Measurements from ENCODE around the gene MLN.

Gene MLN

DNA sequence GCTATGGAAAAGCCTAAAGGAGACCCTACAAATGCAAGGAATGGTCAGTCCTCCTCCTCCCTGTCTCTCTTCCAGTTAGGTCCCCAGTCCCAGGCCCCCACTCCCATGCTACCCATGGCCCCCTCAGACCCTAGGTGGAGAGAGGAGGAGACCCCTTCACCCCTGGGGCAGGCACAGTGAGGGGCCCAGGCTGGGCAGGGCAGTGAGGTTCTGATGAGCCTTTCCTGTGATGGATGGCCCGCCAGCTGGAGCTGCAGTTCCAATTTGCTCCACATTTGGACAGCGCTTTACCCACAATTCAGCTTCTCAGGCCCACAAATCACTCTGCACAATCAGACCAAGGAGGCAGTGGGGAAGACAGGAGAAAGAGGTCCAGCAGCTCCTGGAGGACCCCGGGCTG is 37.3 kb upstream of the MLN start:
- no peak for DNase-seq (ENCODE audit: insufficient read length, low spot score)
- no peak for FAIRE-seq
- TF ChIP-seq, protein P1, sequence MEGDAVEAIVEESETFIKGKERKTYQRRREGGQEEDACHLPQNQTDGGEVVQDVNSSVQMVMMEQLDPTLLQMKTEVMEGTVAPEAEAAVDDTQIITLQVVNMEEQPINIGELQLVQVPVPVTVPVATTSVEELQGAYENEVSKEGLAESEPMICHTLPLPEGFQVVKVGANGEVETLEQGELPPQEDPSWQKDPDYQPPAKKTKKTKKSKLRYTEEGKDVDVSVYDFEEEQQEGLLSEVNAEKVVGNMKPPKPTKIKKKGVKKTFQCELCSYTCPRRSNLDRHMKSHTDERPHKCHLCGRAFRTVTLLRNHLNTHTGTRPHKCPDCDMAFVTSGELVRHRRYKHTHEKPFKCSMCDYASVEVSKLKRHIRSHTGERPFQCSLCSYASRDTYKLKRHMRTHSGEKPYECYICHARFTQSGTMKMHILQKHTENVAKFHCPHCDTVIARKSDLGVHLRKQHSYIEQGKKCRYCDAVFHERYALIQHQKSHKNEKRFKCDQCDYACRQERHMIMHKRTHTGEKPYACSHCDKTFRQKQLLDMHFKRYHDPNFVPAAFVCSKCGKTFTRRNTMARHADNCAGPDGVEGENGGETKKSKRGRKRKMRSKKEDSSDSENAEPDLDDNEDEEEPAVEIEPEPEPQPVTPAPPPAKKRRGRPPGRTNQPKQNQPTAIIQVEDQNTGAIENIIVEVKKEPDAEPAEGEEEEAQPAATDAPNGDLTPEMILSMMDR (IDR thresholded peaks at IDR 0.05; ENCODE audit: insufficient read depth, missing control alignments), result no peak

DNA sequence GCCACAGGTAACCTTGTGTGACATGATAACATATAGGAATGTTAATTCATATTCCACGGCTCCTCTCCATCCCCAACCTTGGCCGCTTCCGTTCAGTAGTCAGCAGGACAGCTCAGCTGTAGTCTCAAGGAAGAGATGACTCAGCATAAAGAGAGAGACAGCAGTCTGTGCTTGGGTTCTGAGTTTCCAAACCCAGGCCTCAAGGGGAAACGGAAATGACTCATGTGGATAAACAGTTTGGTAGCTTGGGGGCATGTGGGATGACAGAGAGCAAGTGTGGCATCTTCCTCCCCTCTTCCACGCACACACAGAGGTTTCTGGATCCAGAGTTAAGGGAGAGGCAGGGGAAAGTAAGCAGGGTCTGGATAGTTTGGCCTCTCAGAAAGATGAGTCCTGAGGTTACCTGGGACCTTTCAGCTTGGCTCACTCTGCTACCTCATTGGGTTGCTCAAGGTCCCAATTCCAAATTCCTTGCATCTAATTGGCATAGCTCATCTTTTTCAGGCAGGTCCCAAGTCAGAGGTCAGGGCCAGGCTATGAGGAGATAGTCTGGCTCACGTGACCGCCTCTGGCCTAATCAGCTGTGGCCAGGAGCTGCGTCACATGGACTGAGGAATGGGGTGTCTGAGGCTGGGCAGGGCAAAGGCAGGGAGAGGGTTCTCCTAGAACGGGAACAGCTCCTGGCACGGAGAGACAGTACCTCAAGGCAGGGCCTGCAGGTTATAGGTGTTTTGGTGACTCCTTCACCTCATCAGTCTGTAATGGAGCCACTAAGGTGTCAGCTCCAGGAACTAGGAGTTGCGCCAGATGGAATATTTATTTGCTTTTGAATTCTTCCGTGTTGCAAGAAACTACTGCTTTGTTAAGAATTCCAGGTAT is 36.5 kb upstream of the MLN start:
- DNase-seq (ENCODE audit: insufficient read length, low spot score) (no peak), FAIRE-seq (no peak)

DNA sequence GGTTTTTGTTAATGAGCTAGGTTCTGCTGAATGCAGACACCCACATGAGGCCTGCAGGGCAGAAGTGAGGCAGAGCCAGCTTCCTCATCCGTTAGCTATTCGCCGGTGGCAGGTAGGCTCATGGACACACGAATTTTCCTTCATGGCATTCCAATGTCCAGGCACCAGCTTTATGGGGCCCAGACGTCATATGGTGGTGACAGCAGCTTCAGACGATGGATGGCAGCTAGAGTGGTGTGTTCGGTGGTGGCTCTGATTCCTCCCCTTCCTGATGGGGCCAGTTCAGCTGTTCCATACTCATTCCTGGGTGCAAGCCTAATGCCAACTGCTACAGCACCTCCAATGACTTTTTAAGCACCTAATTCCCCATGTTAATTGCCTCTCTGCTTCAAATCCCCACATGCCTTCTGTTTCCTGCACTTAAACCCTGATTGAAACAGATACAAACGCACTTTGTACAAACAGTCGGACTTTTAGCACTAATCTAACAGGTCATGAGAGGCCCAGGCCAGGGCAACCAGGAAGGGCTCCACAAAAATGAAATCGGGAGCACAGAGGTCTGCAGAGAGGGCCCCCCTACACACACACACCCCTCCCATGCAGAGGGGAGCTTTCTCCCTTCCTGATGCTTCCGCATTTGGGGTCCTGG is 35.7 kb upstream of the MLN start:
- peak; percentile 51 for DNase-seq (ENCODE audit: insufficient read length, low spot score)
- FAIRE-seq, result no peak

More for the DNA sequence above, 36.5 kb upstream of the MLN start:
- TF ChIP-seq, protein P1 (IDR thresholded peaks at IDR 0.05; ENCODE audit: insufficient read depth, missing control alignments), result no peak

DNA sequence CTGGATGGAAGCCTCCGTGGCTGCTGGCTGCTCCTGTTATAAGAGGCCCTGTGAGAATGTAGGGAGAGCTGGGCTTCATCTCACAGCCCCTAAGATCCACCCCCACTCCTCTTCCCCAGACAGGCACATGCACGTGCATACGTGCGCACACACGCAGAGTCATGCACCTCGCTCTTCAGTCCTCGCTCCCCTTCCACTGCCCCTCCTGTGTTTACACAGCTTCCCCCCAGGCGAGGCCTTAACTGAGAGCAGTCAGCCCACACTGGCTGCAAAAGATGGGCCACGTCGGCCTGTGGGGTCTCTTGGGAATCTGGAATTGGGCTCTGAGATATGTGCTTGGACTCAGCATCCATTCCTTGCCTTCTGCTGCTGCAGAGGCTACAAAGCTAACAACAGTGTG is 35.2 kb upstream of the MLN start:
- DNase-seq (ENCODE audit: insufficient read length, low spot score) (no peak), FAIRE-seq (no peak)
- TF ChIP-seq, protein P1 (IDR thresholded peaks at IDR 0.05; ENCODE audit: insufficient read depth, missing control alignments), result no peak

More for the DNA sequence above, 35.7 kb upstream of the MLN start:
- TF ChIP-seq, protein P1 (IDR thresholded peaks at IDR 0.05; ENCODE audit: insufficient read depth, missing control alignments), result no peak

DNA sequence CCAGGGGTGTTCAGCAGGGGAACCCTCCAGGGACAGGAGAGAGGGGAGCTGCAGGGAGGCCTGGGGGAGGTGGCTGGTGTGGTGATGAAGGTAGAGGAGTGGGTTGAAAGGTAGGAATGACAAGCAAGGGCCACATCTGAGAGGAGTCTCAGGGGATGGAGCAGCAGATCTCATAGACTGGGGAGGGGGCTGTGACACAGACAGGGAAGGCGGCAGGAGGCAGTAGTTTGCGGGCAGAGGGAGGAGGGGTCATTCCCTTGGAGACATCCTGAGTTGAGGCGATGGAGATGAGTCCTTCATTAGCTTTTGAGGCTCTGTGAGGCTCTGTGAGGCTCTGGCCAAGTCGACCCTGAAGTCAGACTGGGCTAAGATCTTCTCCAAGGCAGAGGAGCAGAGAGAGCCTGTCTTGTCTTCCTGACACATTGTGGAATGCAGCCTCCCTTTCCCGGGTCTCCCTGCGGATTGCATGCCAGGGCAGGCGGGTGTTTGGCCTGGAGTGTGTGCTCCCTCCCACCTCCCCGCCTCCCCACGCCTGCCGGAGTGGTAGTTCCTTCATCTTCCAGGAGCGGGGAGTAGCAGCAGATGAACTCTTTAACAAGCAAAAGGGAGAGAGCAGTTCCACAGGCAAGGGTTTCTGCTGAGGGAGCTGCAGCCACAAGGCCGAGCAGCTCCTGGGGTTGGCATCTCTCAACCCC is 34.3 kb upstream of the MLN start:
- FAIRE-seq (no peak), DNase-seq (ENCODE audit: insufficient read length, low spot score) (no peak)
- TF ChIP-seq, protein P1 (IDR thresholded peaks at IDR 0.05; ENCODE audit: insufficient read depth, missing control alignments), result no peak

DNA sequence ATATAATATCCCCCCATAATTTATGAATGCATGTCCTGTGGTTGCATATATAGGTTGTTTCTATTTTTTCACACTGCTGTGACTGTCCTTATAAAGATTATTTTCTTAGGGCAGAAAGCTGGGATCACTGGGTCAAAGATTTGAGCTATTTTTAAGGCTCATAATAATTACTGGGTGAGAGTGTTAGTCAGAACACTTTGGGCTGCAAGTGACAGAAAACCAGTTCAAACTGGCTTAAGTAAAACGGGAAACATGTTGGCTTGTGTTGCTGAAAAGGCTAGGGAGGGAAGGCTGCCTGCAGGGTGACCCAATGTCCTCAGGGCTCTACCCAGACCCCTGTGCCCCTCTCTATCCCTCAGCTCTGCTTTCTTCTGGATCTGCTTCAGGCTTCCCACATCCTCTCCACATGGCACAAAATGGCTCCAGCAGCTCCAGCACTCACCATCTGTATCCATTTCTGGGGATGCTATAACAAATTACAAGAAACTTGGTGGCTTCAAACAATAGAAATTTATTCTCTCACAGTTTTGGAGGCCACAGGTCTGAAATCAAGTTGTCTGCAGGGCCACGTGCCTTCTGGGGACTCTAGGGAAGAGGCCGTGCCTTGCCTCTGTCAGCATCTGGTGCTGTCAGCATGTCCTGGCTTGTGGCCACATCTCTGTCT is 33.1 kb upstream of the MLN start:
- TF ChIP-seq, protein P1 (IDR thresholded peaks at IDR 0.05; ENCODE audit: insufficient read depth, missing control alignments), result no peak
- no peak for FAIRE-seq
- DNase-seq (ENCODE audit: insufficient read length, low spot score), result no peak
